ACHN (cell line): Measurements from ENCODE around the gene BCL6.
A peak's percentile ranks its signal among the peaks of the same experiment; 100 is the strongest.

Experiments used
- DNase-seq: peaks from one replicate; pipeline ENCODE4 v3.0.0-alpha.2; 2015
- in situ Hi-C: cut with HindIII; loops from 2 replicates; pipeline ENCODE4 v1.10.0; 2017; ENCODE audit warnings: low sequenced_read_pairs, low pct_ligation_motif_present, low pct_unique_long_range_greater_than_20kb

BCL6 gene

DNA sequence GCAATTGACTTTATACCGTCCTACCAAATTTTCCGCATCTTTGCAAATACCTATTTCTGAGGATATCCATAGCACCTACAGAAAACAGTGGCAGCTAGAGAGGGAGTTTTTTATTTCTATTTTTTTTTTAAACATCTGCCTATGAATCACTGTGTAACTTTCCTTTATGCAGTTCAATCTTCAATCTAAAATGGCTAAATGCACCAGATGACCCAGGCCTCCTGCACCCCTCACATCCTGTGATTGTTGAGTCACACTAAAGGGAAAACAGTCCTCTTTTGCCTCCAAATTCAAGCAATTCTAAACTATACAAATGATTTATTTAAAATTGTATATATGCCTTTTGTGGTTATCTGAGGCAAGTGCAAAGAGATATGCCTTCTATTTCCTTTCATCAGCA, 20.1 kb upstream of the BCL6 start:
- in situ Hi-C loops: no loop called here
- DNase-seq: no peak

GRCh38 chr3:187763850-187764648, 18.8 kb upstream of the BCL6 start:
- DNase-seq: no peak
- in situ Hi-C loops: no loop called here

GRCh38 chr3:187762792-187763191, 17.5 kb upstream of the BCL6 start:
- in situ Hi-C loops: no loop called here
- DNase-seq: no peak

DNA sequence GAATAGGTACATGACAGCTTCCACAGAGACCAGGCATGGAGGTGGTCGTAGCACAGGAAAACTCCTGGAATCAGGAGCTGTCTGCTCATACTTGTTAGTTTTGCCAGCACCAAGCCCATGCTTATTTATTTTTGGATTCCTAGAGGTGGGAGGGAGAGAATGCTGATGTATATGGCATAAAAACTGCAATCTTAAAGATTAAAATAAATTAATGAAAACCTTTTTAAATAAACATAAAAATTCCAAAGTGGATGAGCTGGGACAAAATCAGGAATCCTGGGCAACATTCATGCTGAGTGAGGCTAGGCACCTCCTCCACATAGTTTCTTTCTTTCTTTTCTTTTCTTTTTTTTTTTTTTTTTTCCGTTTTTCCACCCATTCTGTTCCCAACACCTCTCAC, 14.3 kb upstream of the BCL6 start:
- in situ Hi-C loops: no loop called here
- no peak for DNase-seq

- DNase-seq: peak; percentile 27
- in situ Hi-C loops: no loop called here
Observed at GRCh38 chr3:187758318-187758955, 13.2 kb upstream of the BCL6 start.

GRCh38 chr3:187753516-187753915, 8.2 kb upstream of the BCL6 start:
- no peak for DNase-seq
- in situ Hi-C loops: no loop called here

- no peak for DNase-seq
Observed at GRCh38 chr3:187750513-187751123, 5.3 kb upstream of the BCL6 start.

DNA sequence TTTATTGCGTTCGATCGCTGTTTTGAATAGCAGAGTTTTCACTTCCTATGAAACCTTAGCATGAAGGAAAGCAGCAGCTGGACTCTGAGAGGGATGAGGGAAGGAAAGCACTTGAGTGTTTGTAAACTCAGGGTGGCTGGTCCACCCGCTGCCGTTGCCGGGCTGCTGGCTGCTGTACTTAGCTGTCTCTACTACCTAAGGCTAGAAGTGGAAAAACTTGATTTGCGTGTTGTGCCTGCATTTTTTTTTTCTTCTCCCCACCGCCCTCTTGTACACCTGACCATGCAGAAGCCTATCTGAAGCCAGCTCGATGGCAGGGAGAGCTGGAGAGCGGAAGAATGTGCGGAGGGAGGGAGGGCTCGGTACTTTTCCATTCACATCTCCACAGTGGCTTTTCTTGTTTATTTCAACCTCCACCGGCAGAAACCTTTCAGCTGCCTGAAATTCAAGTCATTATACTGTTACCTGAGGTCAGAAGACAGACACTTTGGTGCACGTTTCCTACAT, 4.8 kb upstream of the BCL6 start:
- no peak for DNase-seq
- in situ Hi-C loops: no loop called here

More at GRCh38 chr3:187750513-187751123, 5.3 kb upstream of the BCL6 start:
- in situ Hi-C loops: no loop called here

DNA sequence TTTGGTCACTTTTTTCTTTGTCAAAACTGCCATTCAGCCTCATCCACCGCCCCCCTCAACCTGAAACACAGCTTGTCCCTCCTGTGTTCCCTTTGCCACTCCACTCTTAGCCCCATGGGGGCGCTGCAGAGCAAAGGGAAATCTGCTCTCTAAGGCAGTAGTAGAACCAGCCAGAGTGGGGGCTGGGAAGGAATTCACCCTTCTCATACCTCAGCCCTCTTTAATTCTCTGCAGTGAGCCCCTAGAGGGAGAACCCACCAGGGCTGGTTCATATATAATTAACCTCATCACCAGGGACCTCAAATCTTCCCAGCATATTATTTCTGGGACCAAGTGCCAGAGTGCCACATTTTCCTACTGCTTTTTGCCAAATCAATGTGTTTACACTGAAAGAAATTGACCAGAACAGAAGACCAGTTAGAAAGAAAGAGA, 2.8 kb upstream of the BCL6 start:
- in situ Hi-C loops: no loop called here

DNA sequence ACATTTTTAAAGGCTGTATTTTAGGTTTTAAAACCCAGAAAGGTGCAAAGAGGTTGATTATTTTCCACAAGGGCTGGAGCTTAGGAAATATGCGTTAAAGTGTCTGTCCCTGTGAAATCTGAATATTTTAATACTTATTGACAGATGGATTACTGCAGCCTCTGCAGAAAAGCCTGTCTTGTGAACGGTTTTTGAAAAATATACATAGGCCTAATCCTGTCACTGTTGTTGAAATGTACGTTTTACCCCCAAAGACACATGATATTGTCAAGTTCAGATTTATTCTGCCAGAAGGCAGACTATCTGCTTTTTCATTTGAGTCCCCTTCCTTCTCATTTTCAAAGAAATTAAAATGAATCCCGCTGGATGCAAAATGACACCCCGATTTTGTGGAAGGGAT, 2.2 kb upstream of the BCL6 start:
- in situ Hi-C loops: no loop called here
- no peak for DNase-seq

More for the DNA sequence above, 2.8 kb upstream of the BCL6 start:
- DNase-seq: peak; percentile 84

GRCh38 chr3:187746442-187747281, 1.4 kb upstream of the BCL6 start:
- in situ Hi-C loops: no loop called here
- no peak for DNase-seq

DNA sequence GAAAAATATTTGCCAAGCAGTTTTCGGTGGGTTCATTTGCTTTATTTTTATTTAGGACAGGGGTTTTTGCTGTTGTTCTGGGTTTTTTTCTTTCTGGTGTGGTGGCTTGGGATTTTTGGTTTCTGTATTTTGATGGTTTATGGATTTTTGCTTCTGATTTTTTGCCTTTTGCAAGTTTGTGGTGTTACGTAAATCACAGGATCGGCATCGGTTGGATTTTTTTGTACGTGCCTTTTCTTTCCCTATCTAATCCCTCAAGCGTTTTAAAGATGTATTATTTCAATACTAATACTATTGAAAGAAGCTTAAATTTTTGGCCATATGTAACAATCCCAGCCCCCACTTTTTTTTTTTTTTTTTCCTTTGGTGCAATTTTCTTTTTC, 782 bp upstream of the BCL6 start:
- in situ Hi-C loops: no loop called here

GRCh38 chr3:187744169-187745151, 808 bp downstream of the BCL6 start:
- peak; percentile 31 for DNase-seq
- in situ Hi-C loops: loop anchor here (5.0 kb wide), 1 partner anchor 1213 kb away; no protein-coding TSS in a partner anchor

More for the DNA sequence above, 782 bp upstream of the BCL6 start:
- DNase-seq: no peak

DNA sequence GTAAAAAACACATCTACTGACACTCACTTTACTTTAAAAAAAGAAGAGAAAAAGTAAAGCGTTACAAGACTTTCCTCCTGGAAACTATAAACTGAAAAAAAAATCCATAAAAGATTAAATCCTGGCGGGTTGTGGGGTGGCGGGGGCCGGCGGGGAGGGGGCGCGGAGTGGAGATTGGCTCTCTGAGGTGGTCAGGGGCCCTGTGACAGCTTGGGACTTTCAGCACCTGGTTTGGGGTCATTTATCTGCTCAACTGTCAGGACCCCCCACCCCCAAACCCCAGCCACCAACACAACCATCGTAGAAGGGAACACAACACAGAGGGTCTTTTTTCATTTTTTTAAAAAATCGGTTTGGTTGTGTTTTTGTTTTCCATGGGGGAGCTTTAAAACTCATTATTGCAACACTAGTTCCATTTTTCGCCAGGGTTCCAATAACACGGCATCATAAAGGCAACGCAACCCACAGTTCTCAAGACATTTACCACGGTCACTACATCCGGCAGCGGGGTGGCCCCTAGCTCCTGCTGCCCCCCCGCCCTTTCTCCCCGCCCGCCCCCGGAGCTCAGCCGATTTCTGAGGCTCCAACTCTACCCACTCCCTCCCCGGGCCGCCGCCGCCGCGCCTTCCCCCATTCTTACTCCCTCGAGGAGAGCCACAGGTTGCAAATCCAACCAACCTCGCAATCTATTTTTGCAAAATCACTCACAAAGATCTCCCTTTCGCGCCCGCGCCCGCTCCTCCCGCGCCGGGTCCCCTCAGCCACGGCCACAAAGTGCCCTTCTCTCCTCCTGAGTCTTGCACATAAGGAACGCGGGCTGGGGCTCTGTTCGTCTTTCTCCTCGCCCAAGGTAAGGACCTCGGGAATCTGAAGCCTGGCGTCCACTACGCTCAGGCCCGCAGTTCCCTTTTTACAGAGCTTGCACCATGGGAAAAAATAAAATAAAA, 1.8 kb downstream of the BCL6 start:
- in situ Hi-C loops: loop anchor here (5.0 kb wide), 1 partner anchor 1214 kb away; no protein-coding TSS in a partner anchor
- DNase-seq: peak; percentile 29

GRCh38 chr3:187742351-187743171, 2.7 kb downstream of the BCL6 start:
- no peak for DNase-seq
- in situ Hi-C loops: loop anchor here (5.0 kb wide), 1 partner anchor 1215 kb away; no protein-coding TSS in a partner anchor
